NCI-H226 (cell line): ENCODE measurements around the gene LTBP2.
"Not testable (repeated sequence)": the region's sequence is repeated elsewhere in the genome, so short reads cannot be mapped to it uniquely, and the experiment has no call there.

Experiments used
- DNase-seq: peaks from one replicate; pipeline ENCODE4 v3.0.0-alpha.2; 2015

Gene LTBP2

DNA sequence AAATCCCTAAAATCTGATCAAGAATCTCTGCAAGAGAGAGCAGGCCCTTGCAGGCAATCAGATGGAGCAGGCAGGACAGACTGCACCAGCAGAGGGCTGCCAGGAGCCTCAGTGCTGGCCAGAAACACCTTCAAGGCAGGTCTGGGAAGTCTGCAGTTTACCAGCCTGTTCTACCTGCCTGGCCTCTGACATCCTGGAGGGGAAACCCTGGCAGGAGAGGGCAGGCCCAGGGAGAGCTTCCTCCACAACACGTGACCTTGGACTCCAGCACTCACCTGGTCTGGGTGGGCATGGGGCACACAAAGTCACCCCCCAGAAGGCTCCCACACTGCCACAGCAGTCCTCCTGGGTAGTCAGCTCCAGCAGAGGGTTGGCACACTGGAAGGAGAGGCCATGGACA, 62.4 kb downstream of the LTBP2 start:
- peak; percentile 34 for DNase-seq

DNA sequence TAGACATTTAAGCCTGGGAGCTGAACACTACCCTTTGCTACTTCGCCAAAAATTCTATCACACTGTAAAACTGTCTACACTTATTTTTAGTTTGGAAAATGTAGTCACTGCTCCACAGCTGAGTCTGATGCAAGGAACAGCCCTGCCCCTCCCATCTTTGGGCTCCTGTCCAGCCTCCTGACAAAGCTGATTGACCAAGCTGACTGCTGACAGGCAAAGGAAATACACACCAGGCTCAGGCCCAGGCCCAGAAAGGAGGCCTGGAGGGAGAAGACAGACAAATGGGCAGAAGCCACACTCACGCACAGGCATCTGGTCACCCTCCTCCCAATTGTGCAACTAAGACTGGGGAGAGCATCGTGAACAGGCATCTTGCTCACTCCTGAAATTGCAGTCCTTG, 63.2 kb downstream of the LTBP2 start:
- no peak for DNase-seq

DNA sequence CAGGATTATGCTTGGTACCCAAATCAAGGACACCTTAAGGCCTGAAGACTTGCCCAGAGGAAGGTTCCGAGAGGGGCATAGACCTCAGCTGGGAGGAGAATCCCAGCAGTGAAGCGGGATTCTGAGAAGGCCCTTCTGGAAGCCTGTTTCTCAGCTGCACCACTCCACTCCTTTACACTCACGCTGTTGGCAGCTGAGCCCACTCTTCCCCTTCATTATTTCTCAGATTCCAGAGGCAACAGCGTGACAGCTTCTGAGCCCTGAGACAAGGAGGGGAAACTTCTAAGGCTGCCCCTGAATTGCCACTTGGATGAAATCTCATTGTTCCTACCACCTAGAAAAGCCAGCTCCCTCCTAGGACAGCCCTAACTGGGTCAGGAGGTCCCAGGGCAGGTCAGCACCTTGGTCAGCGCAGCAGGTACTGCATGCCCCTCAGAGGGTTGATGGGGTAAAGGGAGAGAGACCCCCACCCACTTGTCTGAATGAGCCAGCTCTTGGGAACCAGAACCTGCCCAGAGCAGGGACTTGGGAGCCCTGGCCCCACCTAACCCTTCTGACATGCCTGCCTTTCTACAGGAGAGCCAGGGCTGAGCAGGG, 64.6 kb downstream of the LTBP2 start:
- DNase-seq, result no peak

DNA sequence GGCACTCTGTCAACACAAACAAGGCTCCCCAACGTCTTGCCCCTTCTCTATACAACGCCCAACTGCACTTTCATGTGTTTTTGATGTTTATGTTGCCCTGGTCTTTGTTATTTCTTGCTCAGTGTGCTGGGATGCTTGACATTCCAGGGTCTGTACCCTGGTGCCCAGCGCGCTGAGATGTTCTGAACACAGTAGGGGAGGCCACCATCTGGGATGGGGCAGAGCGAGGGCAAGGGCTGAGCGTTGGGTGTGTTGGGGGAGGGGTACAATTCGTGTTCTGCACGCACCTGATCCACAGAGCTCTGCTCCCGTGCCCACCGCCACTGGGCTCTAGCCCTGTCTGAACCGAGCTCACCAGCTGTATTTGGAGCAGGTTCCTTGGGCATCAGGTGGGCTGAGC, 65.6 kb downstream of the LTBP2 start:
- DNase-seq, result no peak

DNA sequence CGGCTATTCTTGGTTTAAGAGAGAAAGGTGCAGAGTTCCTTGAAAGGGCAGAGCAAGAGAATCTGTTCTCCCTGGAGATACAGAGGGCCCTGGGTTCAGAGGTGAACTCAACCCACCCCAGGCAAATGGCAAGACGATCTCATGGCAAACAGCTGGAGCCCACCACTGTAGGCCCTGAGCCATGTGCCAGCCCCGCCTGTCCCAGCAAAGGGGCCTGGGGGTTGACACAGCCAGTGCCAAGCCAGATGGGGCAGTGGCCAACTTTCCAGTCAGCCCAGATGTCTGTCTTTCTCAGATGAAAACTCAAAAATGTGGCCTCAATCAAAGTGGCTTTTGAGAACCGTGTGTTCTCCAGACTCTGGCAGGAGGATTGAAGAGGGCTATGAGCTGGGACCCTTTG, 66.7 kb downstream of the LTBP2 start:
- no peak for DNase-seq

DNA sequence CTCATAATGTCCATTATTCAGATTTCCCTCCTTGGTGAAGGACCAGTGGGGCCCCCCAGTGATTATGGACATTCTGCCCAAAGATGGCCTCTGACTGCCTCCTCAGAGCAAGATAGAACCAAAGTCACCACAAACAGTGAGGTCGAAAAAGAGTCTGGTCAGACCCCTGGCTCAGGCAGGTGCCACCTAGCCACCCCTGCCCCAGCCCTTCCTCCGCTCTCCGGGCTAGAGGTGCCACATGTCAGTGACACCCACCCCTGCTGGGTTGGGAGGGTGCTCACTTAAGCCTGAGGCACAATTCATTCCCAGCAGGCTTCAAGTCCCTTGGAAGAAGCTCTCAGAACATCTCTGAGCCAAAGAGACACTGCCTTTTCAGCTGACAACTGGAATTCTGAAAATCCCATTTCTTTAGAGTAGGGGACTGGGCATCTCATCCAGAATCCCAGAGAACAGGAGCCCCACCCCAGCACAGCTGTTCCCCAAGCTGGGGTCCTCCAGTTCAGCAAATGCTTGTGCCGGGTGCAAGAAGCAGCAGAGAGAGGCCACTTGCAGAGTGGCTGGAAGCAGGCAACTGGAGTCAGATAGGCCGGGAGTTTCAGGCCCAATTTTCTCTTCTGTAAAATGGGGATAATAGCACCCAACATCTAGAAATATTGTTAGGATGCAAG, 68.1 kb downstream of the LTBP2 start:
- no peak for DNase-seq

DNA sequence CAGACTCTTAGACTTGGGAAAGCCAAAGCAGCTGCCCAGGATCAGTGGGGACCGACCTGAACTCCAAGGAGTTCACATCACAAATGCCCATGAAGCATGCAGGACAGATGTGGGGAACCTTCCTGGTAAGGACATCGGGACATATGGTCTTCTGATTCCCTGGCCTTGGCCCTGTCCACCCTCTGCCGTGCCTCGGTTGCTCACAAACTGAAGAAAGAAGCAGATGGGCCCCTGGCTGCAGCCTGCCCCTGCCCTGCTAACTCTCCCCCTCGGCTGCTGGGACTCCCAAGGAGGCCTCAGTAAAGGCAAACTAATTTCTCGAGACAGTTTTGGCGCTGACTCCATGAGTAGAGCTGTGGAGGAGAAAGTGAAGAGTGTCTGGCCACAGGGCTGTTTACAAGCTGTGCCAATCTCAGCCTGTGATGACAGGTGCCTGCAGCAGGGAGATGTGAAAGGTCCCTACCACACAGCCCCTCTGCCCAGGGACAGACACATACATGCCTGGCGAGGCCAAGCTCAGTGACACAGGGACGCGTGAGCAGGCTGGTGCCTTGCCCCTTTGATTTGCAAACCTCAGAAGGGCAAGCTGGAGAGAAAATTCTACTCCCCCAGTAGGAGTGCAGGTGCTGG, 69.9 kb downstream of the LTBP2 start:
- no peak for DNase-seq

DNA sequence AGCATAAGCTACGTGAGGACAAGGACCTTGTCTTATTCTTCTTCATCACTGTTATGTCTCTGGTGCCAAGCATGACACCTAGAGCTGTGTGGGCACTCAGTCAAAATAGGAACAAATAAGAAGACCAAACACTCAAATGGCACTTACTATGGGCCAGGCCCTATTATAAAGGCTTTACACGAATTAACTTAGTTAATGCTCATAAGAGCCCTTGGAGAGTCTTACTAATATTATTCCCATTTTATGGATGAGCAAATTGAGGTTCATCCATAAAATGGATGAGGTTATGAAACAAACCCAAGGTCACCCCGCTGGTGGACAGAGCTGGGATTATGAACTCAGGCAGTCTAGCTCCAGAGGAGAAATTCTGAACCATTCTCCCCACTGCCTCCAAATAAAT, 70.8 kb downstream of the LTBP2 start:
- DNase-seq, result no peak

DNA sequence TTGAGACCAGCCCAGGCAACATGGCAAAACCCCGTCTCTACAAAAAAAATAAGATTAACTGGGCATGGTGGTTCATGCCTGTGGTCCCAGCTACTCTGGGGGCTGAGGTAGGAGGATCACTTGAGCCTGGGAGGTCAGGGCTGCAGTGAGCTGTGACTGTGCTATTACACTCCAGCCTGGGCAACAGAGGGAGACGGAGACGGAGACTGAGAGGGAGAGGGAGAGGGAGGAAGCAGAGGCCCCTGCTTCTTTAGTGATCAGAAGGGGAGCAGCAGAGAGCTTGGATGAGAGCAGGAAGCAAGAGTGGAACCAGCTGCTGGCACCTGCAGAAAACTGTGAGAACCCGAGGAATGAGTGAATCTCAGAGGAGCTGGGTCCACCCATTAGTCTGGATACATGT, 72.5 kb downstream of the LTBP2 start:
- DNase-seq, result no peak

DNA sequence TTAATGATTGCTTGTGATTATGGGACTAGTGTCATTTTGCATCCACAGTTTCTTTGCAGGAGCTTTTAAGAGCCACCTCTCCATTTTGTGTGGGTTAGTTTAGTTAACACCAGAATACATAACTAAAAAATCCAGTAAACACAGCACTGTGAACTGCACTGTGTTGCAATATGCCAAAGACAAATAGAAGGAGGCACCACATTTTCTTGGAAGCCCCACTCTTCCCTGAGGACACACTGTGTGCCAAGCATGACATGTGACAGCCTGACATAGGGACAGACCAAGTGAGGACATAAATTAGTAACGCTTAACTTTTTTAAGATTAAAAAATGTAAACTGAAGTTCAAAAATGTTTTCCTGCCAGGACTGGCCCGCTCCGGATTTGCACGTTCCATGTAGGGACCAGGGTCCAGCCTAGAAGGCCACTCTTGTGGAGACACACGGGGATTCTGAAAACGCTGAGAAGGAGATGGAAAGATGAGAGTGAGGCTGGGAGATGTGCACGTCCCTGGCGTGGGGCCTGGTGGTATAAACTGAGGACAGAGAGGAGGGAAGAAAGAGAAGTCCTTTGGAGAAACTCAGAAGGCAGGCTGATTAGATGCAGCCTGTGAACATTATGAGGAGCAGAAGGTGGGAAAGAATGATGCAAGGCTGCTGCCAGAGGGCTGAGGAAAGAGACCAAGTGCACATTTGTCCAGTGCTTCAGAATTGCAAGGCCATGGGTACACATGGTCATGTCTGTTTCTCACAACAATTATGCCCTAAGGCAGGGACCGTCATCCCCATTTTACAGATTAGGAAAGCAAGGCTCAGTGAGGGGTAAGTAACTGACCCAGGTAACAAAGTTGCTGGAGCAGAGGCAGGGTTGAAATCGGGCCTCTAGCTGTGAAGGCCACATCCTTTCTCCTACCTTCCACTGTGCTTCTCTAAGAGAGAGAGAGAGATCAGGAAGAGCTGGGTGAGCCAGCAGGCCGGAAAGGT, 73.3 kb downstream of the LTBP2 start:
- DNase-seq, result no peak

DNA sequence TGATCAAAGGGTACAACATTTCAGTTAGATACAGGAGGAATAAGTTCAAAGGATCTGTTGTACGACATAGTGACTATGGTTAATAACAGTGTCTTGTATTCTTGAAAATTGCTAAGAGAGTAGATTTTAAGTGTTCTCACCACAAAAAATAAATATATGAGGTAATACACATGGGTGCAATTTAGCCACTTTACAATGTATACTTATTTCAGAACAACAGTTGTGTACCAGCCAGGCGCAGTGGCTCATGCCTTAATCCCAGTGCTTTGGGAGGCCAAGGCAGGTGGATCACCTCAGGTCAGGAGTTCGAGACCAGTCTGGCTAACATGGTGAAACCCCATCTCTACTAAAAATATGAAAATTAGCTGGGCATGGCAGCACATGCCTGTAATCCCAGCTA, 75.7 kb downstream of the LTBP2 start:
- DNase-seq, result not testable (repeated sequence)

DNA sequence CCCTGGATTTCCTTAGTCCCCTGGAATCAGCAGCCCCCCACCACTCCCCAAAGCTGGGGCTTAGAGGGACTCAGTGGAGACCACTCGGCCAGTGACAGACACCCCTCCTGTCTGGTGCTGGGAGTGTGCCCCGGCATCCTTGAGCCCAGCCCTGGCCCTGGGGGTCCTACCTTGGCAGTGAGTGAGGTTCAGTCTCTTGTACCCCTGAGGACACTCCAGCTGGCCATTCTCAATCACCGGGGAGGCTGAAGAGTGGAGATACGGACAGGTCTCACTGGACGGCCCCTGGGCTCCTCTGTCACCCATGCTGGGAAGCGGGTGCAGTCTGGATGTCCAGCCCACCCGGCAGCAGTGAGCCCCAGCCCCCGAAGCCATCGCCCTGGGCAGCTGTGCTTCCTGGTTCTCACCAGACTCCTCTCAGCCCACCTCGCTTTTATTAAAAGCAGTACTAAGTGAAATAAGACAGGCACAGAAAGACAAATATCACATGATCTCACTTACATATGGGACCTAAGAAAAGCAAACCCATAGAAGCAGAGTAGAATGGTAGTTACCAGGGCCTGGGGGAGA, 76.2 kb downstream of the LTBP2 start:
- no peak for DNase-seq

DNA sequence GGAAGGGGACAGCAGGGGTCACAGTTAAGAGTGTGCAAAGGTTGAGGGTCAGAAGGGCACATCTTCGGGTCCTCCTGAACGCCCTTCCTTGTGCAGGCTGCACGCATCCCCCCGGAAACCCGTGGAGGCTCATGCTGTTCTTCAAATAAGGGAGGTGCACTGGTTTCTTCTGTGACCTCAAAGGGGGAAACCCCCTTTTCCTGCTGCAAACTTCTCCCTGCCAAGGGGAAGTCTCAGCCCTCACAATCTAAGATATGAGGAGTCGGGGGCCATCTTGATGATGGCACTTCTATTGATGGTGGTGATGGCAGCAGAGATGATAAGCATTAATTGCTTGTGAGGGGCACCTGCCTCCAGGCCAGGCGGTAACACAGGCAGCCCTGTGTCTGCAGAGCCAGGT, 78.5 kb downstream of the LTBP2 start:
- no peak for DNase-seq

DNA sequence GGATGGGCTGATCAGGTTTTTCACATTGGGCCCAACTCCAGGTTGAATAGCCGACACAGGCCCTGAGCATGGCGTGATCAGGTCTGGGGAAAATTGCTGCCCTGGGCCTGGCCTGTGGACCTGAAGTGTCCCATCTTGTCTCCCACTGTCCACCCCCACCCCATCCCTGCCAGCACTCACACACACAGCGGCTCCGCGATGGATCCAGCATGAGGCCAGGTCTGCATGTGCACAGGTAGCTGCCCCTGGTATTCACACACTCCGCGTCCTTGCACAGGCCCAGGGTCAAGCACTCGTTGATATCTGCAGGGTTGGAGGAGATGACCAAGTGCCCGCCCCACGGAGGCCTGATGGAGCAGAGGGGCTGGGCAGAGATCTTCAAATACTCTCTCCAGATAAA, 79.8 kb downstream of the LTBP2 start:
- no peak for DNase-seq

DNA sequence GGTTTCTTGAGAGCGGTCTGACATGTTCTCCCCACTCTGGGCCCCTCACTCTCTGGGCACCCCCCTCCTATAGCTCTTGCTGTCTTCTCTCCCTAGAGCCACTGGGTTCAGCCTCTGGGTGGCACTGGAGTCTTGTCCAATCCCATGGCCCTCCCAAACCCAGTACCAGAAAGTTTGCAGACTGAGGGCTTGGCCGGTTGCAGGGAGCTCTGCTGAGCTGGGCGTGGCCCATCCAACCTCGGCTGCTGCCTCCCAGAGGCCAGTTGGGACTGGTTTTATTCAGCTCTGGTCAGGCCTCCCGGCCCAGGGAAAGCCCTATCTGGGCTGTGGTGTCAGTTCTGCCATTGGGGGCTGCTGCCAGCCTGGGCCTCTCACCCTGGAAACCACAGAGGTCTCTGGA, 80.6 kb downstream of the LTBP2 start:
- DNase-seq, result peak; percentile 60

DNA sequence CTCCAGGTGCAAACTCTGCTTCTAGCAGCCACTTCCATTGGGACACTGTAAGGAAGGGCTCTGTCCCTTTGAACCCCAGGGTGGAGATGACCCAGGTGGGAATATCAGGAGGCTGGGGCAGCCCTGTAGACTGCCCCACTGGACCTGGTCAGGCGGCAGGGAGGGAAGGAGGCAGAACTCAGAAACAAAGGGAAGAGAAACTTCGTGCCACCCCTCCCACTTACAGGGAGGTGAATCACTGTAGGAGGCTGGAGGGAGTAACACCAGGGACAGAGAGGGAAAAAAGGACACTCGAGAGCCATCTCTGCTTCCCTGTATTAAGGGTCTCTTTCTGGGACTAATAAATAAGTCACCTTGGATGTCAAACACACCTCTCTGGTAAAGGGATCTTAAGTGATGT, 81.0 kb downstream of the LTBP2 start:
- no peak for DNase-seq

DNA sequence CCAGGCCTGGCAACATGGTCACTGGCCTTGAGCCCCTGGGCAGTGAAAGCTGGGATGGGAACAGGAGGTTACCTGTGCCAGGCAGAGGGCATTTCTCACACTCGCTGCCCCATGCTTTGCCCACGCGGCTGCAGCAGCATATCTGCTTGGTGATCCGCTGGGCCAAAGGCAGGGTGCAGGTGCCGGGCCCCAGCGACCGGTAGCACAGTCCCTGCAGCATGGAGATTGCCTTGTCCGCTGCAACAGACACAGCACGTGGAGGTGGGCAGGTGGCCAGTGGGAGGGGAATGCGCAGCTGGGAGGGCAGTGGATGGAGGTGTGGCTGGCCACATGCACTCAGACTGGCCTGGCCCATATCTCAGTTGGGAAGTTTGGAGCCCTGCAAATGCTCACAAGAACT, 83.2 kb downstream of the LTBP2 start:
- DNase-seq, result no peak

DNA sequence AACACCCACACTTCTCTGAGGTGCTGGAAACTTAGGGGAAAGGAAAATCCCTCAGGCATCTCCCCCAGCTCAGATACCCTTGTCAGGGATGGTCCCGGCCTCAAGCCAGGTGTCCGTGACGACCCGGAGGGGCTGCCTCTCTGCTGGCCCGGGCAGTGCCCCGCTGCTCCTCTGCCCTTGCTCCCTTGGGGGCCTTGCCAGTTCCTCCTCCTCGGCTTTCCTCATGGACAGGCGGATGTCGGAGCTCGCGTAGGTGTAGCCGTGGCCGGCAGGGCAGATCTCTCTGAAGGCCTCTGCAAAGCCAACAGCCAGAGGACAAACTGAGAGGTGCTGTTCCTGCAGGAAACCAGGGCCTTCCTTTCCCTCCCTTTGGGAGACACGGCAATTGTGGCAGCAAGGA, 83.6 kb downstream of the LTBP2 start:
- DNase-seq, result no peak

DNA sequence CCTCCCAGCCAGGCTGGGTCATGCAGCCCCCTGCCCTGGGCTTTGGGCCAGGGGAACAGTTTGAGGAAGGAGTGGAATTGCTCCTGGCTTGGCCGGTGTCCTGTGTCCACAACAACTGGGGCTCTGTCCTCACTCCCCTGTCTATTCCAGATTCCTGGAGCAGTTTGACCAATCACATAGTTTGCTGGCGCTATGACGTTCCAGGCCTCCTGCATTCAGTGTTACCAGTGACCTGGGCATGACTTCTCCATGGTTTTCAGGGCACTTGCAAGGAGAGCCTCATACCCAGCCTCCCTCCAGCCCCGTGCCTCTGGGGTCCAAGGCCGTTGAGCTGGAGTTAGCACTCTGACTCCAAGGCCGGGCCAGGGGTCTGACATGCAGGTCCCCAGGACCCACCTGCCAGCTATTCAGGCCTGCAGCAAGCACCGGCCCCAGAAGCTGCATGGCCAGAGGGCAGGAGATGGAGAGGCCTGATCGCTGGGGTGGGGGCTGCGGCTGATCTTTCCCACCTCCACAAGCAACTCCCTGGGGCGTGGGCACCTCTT, 84.2 kb downstream of the LTBP2 start:
- no peak for DNase-seq

DNA sequence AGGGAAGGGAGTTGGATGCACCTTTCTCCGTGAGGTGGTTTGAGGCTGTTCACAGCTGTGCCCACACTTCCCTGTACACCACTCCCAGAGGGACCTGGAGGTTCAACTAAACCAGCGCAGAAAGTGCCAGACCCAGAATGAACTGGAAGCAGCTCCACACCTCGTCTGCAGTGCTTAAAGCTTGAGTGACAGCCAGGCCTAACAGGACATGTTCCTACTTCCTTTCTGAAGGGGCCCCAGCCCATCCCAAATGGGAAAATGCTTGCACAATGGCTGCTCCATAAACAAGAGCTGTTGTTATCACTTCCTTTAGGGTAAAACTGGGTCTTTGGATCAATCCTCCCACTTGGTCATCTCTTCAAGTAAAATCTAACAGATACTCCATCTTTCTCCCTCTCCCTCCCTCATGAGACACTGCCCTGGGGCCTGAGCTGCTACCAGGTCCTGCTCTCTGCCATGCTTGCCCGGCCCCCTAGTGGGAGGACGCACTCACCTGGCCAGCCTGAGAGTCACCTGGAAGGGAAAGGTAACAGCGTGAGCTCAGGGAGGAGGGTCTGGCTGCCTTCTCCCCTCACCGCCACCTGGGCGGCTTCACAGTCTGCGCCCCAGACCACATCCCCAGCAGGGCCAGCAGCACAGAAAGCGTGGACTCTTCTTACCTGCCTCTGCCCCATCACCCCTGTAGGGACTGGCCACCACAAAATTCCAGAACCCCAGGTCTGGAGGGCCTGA, 85.0 kb downstream of the LTBP2 start:
- no peak for DNase-seq

DNA sequence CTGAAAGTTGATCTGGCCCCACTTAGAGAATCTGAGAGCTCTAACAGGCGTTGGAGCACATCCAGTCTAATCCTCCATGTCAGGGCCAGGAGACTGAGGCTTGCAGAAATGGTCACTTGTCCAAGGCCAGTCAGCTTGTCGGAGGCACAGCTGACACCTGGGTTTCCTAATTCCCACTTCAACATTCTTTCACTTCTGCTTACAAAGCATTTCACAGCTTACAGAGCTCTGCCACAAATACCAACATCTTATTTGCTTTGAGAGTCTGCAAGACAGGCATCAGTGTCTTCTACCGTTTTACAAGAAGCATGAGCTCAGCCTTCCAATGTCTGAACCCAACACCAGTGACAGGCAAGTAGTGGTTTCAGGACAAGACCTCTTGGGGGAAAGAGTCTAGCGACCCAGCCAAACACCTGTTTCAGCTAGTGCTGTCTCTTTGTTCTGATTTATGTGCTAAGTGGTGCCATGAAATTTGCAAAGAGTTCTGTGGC, 86.6 kb downstream of the LTBP2 start:
- DNase-seq, result no peak

DNA sequence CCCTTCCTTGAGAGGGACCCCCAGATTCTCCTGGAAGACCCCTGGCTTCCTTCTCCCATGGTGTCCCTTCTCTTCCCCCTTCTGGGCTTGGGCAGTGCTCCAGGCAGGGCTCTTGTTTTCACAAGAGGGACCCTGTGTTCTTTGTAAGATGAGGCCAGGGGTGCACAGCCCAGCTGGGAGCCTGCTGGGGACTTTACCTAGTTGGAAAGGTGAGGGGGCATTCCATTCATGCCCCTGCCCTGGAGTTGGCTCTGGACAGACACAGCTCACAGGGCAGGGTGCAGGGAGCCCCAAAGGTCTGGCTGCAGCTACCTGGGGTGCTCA, 87.3 kb downstream of the LTBP2 start:
- DNase-seq, result no peak
